KOPT-K1 (cell line): ENCODE results near the gene GAS2L1.

Experiments used
- H3K27ac ChIP-seq: fragments of 200-600 bp; sonication (generic); 2 replicates; pipeline ENCODE4 v1.5.1; 2016; ENCODE audit warnings: antibody characterized with exemption, mild to moderate bottlenecking, low read depth, low read length; ENCODE audit not compliant: poor library complexity, severe bottlenecking
- H3K36me3 ChIP-seq: fragments of 200-600 bp; sonication (generic); 2 replicates; pipeline ENCODE4 v1.5.1; 2017; ENCODE audit warnings: antibody characterized with exemption, mild to moderate bottlenecking, low read length, moderate library complexity; ENCODE audit not compliant: insufficient read depth
- H3K9me3 ChIP-seq: fragments of 200-600 bp; sonication (generic); 2 replicates; pipeline ENCODE4 v1.5.1; 2017; ENCODE audit warnings: antibody characterized with exemption, low read length, mild to moderate bottlenecking; ENCODE audit not compliant: insufficient read depth, poor library complexity, severe bottlenecking

The GAS2L1 gene

DNA sequence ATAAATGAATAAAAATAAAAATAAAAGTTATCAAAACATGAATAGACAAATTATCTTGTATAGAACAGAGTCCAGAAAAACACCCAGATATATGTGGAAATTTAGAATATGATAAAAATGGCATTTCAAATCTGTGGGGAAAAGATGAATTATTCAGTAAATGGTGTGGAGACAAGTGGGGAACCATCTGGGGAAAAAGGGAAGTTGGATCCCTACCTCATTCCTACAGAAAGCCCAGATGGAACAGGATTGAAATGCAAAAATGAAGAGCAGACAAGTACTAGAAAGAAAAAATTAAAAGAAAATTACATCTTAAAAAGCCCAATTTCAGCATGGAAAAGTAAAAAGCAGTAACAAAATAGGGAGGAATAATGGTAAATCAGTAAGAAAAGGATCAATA lies 17.2 kb downstream of the GAS2L1 start:
- Histone ChIP-seq H3K36me3 (peaks cover 28% of the 10 kb centered on the region), H3K27ac (no peak overlapping the region), H3K9me3 (no peaks in the 10 kb centered on the region)

DNA sequence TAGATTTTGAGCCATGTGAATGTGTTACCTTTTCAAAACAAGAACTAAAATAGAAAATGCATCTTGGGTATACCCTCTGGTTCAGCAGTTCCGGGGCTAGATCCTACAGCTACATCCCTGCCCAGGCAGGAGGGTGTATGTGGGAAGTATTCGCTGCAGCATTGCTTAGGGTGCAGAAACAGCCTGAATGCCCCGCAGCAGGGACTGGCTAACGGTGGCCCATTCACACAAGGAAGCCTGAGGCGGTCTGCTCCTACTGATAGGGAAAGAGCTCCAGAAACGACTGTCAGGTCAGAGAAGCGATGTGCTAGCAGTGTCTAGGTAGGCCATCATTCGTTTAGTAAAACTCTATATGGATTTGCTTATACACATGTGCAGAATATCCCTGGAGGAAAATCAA lies 18.9 kb downstream of the GAS2L1 start:
- peaks cover 46% of the 10 kb centered on the region for H3K36me3 ChIP-seq
- H3K9me3 ChIP-seq, result no peaks in the 10 kb centered on the region
- H3K27ac ChIP-seq, result no peak overlapping the region

DNA sequence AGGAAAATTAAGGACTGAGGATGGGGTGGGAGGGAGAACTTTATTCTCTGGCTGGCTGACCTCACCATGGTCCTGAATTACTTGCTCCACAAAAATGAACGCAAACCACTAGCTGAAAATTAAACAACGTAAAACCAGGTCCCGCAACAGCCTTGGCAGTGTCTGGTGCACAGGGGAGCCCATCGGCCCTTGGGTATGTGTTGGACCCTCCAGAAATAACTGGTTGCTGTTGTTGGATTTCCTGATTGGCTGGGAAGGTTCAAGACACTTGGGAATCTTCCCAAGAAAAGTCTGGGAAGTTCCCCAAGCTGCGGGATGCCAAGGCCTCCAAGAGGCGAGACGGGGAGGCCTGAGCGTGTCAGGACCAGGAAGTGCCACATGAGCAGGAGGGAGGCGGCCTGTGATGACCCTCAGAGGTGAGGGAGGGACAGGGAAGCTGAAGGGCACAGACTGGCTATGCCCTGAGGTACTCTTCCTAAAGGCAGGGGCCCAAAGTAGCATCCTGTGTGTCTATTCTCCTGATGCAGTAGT lies 19.4 kb downstream of the GAS2L1 start:
- H3K9me3 ChIP-seq, result no peaks in the 10 kb centered on the region
- H3K27ac ChIP-seq, result no peak overlapping the region
- H3K36me3 ChIP-seq, result peaks cover 51% of the 10 kb centered on the region

DNA sequence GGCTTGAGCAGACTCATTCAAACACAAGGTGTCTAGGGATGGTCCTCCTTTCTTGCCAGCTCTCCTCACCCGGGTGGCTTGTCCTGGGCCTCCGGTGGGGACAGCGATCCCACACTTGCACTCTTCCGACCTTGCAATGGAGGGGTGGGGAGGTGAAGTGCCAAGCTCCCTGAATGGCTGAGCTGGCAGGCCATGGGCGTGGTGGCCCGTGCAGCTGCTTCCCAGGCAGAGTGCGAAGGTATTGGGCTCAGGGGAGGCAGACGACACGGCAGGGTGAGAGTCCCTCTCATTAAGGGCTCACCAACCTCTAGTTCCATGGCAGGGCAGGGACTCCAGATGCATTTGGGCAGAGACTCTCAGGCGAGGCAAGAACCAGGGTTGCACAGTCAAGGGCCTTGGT lies 20.0 kb downstream of the GAS2L1 start:
- H3K36me3 ChIP-seq, result peaks cover 57% of the 10 kb centered on the region
- no peaks in the 10 kb centered on the region for H3K9me3 ChIP-seq
- no peak overlapping the region for H3K27ac ChIP-seq

DNA sequence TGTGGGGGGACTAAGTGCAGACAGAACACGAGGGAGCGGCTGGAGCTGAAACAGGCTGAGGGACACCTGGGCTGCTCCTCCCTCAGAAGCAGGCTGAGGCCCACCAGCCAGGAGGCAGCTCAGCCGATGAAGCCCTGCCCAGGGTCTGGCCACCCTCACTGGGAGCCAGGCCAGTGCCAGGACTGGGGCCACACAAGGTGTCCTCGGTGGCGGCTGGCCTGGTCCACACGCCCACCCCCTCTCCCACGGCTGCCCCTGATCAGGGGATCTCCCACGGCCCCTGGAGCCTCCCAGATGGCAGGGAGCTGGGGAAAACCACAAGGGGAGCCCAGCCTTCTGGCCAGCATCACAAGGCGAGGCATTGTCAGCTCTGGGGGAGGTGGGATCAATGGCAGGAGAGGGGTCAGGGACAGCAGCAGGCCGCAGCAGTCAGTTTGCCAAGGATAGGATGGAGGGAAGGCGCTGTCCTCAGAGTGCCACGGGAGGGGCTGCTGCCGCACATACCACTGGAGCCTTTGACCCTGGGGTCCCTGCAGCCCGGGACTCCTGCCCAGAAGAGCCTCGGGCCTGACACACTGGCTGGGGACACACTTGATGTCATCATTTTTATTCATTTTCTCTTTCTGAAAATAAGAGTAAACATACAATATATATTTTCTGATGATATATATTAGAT lies 20.8 kb downstream of the GAS2L1 start:
- no peak overlapping the region for H3K27ac ChIP-seq
- H3K36me3 ChIP-seq, result peaks cover 64% of the 10 kb centered on the region
- no peaks in the 10 kb centered on the region for H3K9me3 ChIP-seq

DNA sequence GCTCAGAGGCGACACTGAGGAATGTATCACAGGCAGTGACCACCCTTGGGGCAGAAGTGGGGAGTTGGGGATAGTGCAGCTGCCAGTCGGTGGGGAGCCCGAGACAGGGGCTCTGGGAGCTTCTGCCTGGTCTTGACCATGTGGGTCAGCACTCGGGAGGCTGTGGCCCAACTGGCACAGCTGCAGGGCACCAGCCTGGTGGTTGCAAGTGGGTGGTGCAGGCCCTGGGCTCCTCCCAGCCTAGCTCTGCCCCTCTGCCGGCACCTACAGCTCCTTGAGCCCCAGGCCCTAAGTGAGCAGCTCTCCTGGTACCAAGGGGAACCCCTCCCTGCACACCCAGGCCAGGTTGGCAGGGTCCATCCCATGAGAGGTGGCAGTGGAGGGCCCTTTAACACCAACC lies 21.6 kb downstream of the GAS2L1 start:
- Histone ChIP-seq H3K27ac (no peak overlapping the region), H3K36me3 (peaks cover 73% of the 10 kb centered on the region), H3K9me3 (no peaks in the 10 kb centered on the region)

DNA sequence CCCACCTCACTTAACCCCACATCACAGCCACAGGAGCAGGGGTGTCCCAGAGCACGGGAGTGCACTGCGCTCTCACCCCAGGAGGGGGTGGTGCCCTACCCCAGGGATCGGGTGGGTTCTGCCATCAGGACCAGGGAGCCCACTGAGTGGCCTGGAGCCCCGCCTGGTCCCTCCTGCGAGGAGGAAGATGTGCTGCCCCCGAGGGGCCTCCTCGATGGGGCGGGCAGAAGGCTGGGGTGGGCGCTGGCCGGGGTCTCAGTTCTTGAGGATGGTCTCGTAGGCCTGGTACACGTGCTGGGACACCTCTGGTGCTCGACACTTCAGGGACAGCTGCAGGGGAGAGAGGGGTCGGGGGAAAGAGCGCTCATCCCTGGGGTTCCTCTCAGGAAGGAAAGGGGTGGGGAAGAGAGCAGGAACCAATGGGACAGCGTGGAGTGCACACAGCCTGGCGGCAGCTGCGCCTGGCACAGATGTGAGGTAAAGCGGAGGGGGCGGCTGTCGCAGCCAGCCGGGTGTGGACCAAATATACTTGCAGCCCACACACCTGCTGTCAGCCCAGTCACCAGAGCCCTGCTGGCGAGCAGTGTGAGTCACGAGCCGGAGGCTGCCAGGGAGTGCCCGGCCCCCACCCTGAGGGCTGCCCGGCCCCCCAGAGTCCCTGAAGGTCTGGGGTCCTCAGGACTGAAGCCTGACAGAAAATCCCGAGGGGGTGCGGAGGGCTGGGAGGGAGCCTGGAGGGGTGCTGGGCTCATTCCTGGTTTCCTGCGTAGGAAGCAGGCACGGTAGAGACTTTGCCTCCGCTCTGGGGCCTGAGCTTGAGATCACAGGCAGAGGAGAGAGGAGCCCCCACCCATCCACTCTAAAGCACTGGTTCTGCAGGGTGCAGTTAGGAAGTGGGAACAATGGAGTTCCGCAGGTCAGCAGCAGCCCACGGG lies 22.4 kb downstream of the GAS2L1 start:
- Histone ChIP-seq H3K36me3 (peaks cover 80% of the 10 kb centered on the region), H3K9me3 (no peaks in the 10 kb centered on the region)

DNA sequence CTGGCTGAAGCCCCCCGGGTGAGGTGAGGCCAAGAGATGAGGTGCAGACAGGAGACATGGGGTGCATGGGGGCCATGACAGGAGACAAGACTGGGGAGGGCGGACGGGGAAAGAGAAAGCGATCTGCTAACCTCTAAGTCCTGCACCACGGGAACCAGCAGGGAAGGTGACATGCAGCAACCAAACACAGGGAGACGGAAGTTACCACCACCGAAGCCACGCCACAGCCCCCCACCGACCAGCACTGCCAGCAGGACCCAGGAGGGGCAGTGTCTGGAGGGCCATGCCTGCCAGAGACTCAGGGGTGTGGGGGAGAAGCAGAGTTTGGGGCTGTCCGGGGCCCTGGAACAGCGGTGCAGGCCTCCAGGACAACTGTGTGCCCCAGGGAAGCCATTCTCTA lies 23.1 kb downstream of the GAS2L1 start:
- Histone ChIP-seq H3K27ac (no peak overlapping the region), H3K9me3 (no peaks in the 10 kb centered on the region), H3K36me3 (peaks cover 87% of the 10 kb centered on the region)

More for the DNA sequence above, 22.4 kb downstream of the GAS2L1 start:
- H3K27ac ChIP-seq, result no peak overlapping the region

DNA sequence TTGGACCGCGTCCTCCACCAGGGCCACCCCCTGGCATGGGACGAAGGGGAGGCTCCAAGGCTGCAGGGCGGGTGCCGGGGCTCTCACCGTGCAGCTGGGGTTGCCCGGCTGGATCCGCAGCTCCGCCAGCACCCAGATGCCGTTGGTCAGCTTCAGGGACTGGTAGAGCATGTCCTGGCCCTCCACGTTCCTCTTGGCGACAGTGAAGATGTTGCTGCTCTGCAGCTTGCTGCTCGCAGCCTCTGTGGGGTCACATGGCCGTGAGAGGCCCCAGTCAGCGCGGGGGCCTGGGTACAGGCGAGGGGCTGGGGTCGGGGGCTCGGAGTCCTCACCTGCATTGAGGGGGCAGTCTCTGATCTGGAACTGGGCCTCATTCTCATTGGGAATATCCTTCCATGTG lies 23.8 kb downstream of the GAS2L1 start:
- no peak overlapping the region for H3K27ac ChIP-seq
- no peaks in the 10 kb centered on the region for H3K9me3 ChIP-seq
- peaks cover 94% of the 10 kb centered on the region for H3K36me3 ChIP-seq

DNA sequence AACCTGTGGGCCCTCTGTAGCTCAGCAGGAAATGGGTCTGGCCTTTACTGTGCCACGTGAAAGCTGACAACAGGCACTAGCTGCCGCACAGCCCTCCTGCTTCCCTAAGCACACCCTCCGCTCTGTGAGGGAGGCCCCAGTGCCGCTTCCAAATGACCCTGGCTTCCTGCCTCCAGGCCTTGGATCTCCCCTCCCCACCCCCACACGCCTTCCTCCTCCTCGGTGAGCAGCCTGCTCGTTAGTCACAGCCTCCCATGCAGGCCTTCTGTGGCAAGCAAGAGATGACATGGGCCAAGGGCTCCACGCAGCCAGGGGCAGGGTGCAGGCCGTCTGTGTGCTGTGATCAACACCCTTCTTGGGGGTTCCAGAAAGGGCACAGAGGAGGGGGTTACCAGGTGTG lies 24.3 kb downstream of the GAS2L1 start:
- Histone ChIP-seq H3K27ac (no peak overlapping the region), H3K36me3 (peaks cover 98% of the 10 kb centered on the region), H3K9me3 (no peaks in the 10 kb centered on the region)

DNA sequence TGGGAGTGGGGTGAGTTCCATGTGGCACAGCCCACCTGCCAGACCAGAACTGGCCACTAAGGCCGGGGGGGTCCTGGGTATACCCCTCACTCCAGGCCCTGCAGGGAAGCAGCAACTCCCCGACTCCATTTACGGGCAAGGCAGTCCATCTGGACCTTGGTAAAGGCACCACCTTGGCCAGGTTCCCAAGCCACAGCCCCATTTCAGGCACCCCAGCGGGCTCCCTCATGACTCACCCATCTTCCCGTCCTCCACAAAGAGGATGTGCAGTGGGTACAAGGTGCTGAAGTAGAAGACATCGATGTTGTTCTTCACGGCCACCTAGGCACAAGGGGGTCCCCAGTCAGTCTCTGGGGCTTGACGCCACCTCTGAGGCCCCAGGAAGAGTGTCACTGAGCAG lies 24.8 kb downstream of the GAS2L1 start:
- Histone ChIP-seq H3K36me3 (peaks cover 98% of the 10 kb centered on the region), H3K9me3 (no peaks in the 10 kb centered on the region), H3K27ac (no peak overlapping the region)

DNA sequence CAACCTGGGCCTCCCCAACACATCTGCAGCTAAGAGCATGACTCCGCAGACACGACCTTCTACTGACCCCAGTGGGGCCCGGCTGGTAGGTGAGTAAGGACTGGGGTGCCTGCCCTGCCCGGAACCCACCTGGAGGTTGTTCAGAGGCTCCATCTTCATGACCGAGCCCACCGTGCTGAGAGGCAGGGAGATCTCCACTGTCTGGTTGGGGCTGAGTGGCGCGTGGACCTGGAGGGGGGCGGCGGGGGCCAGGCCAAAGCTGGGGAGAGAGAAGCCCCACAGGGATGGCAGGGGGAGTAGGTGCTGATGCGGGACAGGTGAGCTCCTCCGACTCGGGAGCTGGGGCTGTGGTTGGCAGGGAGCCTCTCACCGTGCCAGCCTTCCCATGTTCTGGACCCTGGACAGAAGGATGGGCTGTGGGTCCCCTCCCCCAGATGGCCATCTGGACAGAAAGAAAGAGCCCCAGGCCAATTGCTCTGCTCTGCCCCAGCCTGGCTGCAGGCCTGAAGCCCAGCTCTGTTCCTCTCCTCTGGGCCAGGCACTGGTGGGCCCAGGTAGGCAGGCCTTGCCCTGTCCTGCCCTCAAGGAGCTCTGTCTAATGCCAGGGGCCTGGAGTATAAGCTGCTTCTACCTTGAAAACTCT lies 25.3 kb downstream of the GAS2L1 start:
- peaks cover 98% of the 10 kb centered on the region for H3K36me3 ChIP-seq
- no peaks in the 10 kb centered on the region for H3K9me3 ChIP-seq
- H3K27ac ChIP-seq, result no peak overlapping the region

DNA sequence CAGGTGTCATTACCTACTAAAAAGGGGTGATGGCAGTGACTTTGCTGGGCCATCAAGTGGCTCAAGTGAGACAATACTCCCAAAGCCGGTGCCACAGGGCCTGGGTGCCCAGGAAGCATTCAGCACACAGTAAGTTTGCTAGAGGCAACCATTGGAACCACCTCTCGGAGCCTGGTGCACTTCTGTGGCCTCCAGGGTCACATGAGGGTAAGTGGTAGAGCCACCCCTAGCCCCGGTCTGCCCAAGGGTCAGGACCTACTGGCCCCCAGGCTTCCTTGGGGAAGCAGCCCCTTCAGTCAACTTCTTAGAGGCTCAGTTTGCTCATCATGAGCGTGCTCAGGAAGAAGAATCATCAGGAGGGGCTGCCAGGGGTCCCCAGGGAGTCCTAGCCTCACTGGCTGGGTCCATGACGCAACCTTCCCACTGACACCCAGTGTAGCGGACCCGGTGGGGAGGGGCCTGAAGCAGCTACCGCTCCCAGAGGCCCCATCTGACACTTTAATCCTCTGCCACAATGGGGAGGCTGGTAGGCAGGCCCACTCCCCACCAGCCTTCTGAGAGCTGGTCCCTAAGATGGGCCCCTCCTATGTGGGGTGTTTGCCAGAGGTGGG lies 26.5 kb downstream of the GAS2L1 start:
- Histone ChIP-seq H3K9me3 (no peaks in the 10 kb centered on the region), H3K27ac (no peak overlapping the region), H3K36me3 (peaks cover 99% of the 10 kb centered on the region)

DNA sequence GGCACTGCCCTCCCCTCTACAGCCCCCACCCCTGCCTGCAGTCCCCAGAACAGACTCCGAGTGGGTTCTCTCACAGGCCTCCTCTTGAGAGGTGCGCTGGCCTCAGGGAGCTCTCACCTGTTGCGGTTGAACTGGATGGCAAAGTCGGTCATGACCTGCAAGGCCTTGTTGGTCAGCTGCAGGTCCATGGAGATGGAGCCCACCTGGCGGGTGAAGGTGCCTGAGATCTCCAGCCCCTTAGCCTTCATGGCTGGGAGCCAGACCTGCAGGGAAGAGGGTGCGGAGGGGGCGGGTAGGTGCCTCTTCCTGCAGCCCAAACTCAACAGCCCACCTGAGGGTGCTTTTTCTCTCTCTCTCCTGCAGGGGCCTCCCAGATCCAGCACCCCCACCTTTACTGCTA lies 27.7 kb downstream of the GAS2L1 start:
- Histone ChIP-seq H3K9me3 (no peaks in the 10 kb centered on the region), H3K36me3 (peaks cover 99% of the 10 kb centered on the region), H3K27ac (no peak overlapping the region)
